Keratinocyte (primary cell): ENCODE data around the gene F7. TPM values are rescaled to one million over a fixed set of nuclear protein-coding genes. Genes with fewer than 3 reads are reported as not detected.

Experiments used
- DNase-seq: peaks from one replicate; pipeline ENCODE4 v3.0.0-alpha.2; 2011; ENCODE audit warnings: low read depth, missing footprints, low spot score
- FAIRE-seq: peaks from 2 replicates; lab custom pipeline; 2011; peaks lifted over from hg19 to GRCh38; lab: Jason Lieb, UNC
- H2AFZ ChIP-seq: 2 replicates; pipeline ENCODE4 v1.6.0; 2012; ENCODE audit warnings: low read length, control low read depth, inconsistent platforms; ENCODE audit not compliant: control insufficient read depth
- H3K27ac ChIP-seq: 2 replicates; pipeline ENCODE4 v1.5.1; 2011; ENCODE audit warnings: low read length; ENCODE audit not compliant: control insufficient read depth, insufficient read depth
- H3K27me3 ChIP-seq: 3 replicates; pipeline ENCODE4 v1.6.0; 2011; ENCODE audit warnings: low read length; ENCODE audit not compliant: control insufficient read depth, insufficient read depth; ENCODE audit errors: extremely low read depth
- H3K36me3 ChIP-seq, 2 experiments: 2 replicates in 1 of 2; 3 replicates in 1 of 2; pipeline ENCODE4 v1.5.1; 2011; ENCODE audit warnings: low read length in 2 of 2, mild to moderate bottlenecking in 1 of 2; ENCODE audit not compliant: control insufficient read depth in 2 of 2, insufficient read depth in 2 of 2; ENCODE audit errors: extremely low read depth in 1 of 2
- H3K4me1 ChIP-seq: 3 replicates; pipeline ENCODE4 v1.5.1; 2011; ENCODE audit warnings: low read length; ENCODE audit not compliant: control insufficient read depth, insufficient read depth; ENCODE audit errors: extremely low read depth
- H3K4me2 ChIP-seq: 3 replicates; pipeline ENCODE4 v1.6.0; 2011; ENCODE audit warnings: low read depth, low read length; ENCODE audit not compliant: control insufficient read depth, insufficient read depth; ENCODE audit errors: extremely low read depth
- H3K4me3 ChIP-seq, 3 experiments: fragments of 200-600 bp in 1 of 3; sonication (generic) in 1 of 3; 2 replicates in 2 of 3; 3 replicates in 1 of 3; pipeline ENCODE4 v1.5.1; 2011 to 2016; ENCODE audit warnings: low read length in 3 of 3, mild to moderate bottlenecking in 3 of 3, control low read depth in 2 of 3, inconsistent platforms in 1 of 3, low read depth in 1 of 3, mixed read lengths in 1 of 3, mixed run types in 1 of 3, moderate library complexity in 1 of 3; ENCODE audit not compliant: control insufficient read depth in 2 of 3, insufficient read depth in 2 of 3; ENCODE audit errors: extremely low read depth in 1 of 3
- H3K79me2 ChIP-seq: 2 replicates; pipeline ENCODE4 v1.6.0; 2012; ENCODE audit warnings: low read length; ENCODE audit not compliant: control insufficient read depth, insufficient read depth
- H3K9ac ChIP-seq: 3 replicates; pipeline ENCODE4 v1.6.0; 2011; ENCODE audit warnings: low read length; ENCODE audit not compliant: control insufficient read depth, insufficient read depth; ENCODE audit errors: extremely low read depth
- H3K9me1 ChIP-seq: 3 replicates; pipeline ENCODE4 v1.6.0; 2011; ENCODE audit warnings: low read length; ENCODE audit not compliant: control insufficient read depth, insufficient read depth; ENCODE audit errors: extremely low read depth
- H3K9me3 ChIP-seq: 2 replicates; pipeline ENCODE4 v1.5.1; 2012; ENCODE audit warnings: low read depth, low read length; ENCODE audit not compliant: control insufficient read depth
- H4K20me1 ChIP-seq: 3 replicates; pipeline ENCODE4 v1.6.0; 2011; ENCODE audit warnings: low read length; ENCODE audit not compliant: control insufficient read depth, insufficient read depth; ENCODE audit errors: extremely low read depth
- EZH2 ChIP-seq: IDR thresholded peaks from one replicate; pipeline ENCODE4 v1.6.1; 2012; ENCODE audit warnings: inconsistent platforms, mild to moderate bottlenecking, low read length, moderate library complexity
- dilution Hi-C: fragments of 300-500 bp; cut with MboI; formaldehyde crosslinking; loops from one replicate; pipeline ENCODE4 v1.7.0; 2020; ENCODE audit warnings: low sequenced_read_pairs; ENCODE audit not compliant: extremely low pct_ligation_motif_present
- polyA plus RNA-seq, 5 experiments: library from polyadenylated mRNA; depleted of rRNA in 3 of 5; stranded (reverse) in 3 of 5; stranded (forward) in 1 of 5; unstranded in 1 of 5; fragments of >200 nt; gene quantifications; 1 replicate in 1 of 5; 2 replicates in 3 of 5; 3 replicates in 1 of 5; pipeline versions ENCODE4 v1.2.1 to v1.2.3, GENCODE V29; 2011 to 2012; ENCODE audit warnings: missing spikeins in 2 of 5, low read depth in 1 of 5, low replicate concordance in 1 of 5
- TF ChIP-seq, protein P1 (sequence below), 3 experiments: IDR thresholded peaks in 1 of 3; conservative IDR thresholded peaks in 1 of 3; optimal IDR thresholded peaks in 1 of 3; 2 replicates in 2 of 3; 3 replicates in 1 of 3; pipeline versions ENCODE3 to v1.5.1; 2011; ENCODE audit warnings: low read length in 3 of 3, mild to moderate bottlenecking in 3 of 3, moderate library complexity in 2 of 3, control low read depth in 1 of 3, inconsistent platforms in 1 of 3; ENCODE audit not compliant: insufficient read depth in 2 of 3; ENCODE audit errors: extremely low read depth in 1 of 3

The F7 gene
- polyA plus RNA-seq, 1 donor (not counting 4 experiments of a cell fraction or from before 2014, with no cell fraction given) = not detected

DNA sequence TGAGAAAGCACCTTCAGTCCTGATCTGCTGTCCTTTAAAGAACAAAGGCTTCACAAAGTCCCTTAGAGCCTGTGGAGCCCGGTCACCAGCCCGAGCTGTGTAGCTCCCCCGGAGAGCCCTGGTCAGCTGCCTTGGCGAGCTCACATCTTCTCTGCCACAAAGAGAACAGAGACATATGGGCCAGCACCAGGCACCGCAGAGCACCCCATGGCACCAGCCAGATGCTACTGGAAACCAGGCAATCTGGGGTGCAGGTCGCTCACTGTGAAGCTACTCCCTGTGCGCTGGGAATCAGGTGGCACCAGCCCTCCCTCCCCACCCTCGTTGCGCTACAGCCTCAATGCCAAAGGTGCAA is 44.3 kb upstream of the F7 start:
- no peaks in the 10 kb centered on the region for H3K36me3 ChIP-seq
- H3K9ac ChIP-seq = no peak overlapping the region
- no peak overlapping the region for H3K4me3 ChIP-seq
- no peaks in the 10 kb centered on the region for H3K27me3 ChIP-seq
- H3K9me3 ChIP-seq = peaks cover 7% of the 10 kb centered on the region
- H2AFZ ChIP-seq = no peak overlapping the region
- no peak overlapping the region for H3K27ac ChIP-seq
- no peak overlapping the region for H3K4me2 ChIP-seq
- DNase-seq (no peak), FAIRE-seq (no peak)
- H3K4me1 ChIP-seq = no peaks in the 10 kb centered on the region
- dilution Hi-C loops = no loop called here
- no peaks in the 10 kb centered on the region for H3K79me2 ChIP-seq
- TF ChIP-seq EZH2 = no peak
- TF ChIP-seq, protein P1, sequence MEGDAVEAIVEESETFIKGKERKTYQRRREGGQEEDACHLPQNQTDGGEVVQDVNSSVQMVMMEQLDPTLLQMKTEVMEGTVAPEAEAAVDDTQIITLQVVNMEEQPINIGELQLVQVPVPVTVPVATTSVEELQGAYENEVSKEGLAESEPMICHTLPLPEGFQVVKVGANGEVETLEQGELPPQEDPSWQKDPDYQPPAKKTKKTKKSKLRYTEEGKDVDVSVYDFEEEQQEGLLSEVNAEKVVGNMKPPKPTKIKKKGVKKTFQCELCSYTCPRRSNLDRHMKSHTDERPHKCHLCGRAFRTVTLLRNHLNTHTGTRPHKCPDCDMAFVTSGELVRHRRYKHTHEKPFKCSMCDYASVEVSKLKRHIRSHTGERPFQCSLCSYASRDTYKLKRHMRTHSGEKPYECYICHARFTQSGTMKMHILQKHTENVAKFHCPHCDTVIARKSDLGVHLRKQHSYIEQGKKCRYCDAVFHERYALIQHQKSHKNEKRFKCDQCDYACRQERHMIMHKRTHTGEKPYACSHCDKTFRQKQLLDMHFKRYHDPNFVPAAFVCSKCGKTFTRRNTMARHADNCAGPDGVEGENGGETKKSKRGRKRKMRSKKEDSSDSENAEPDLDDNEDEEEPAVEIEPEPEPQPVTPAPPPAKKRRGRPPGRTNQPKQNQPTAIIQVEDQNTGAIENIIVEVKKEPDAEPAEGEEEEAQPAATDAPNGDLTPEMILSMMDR (optimal IDR thresholded peaks at IDR 0.05 in 1 of 3, IDR thresholded peaks at IDR 0.05 in 1 of 3, conservative IDR thresholded peaks at IDR 0.05 in 1 of 3; ENCODE audit: extremely low read depth in 1 of 3, insufficient read depth in 2 of 3, low read length in 3 of 3) = no peak
- no peaks in the 10 kb centered on the region for H3K9me1 ChIP-seq
- no peaks in the 10 kb centered on the region for H4K20me1 ChIP-seq

DNA sequence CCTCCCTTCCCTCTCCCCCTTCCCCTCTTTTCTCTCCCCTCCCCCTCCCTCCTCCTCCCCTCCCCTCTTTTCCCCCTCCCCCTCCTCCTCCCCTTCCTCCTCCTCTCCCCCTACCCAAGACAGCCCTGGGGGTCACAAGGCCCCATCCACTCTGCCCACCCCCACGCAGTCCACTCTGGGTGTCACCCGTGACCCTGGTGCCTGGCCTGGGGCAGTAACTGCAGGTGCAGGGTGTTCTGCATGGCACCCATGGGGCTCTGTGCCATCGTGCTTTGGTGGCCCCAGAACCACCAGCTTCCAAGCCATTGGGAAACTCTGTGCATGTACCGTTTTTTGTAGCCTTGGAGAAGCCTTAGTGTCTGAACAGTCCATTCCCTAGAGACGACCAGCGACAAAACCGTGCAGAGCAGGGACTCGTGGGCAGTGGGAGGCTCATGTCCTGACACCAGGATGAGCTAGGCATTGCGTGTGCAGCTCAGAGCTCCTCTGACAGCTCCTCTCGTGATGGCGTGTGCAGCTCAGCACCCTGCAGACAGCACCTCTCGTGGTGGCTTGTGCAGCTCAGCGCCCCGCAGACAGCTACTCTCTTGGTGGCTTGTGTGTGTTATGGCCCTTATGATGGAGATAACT is 43.7 kb upstream of the F7 start:
- no peaks in the 10 kb centered on the region for H3K79me2 ChIP-seq
- H3K9me1 ChIP-seq = no peaks in the 10 kb centered on the region
- no peaks in the 10 kb centered on the region for H4K20me1 ChIP-seq
- H3K36me3 ChIP-seq = no peaks in the 10 kb centered on the region
- no peaks in the 10 kb centered on the region for H3K27me3 ChIP-seq
- FAIRE-seq (no peak), DNase-seq (no peak)
- peaks cover 7% of the 10 kb centered on the region for H3K9me3 ChIP-seq
- H3K4me1 ChIP-seq = no peaks in the 10 kb centered on the region
- dilution Hi-C loops = no loop called here
- H3K9ac ChIP-seq = no peak overlapping the region
- H3K4me3 ChIP-seq = no peak overlapping the region
- no peak overlapping the region for H3K4me2 ChIP-seq
- TF ChIP-seq, protein P1 (optimal IDR thresholded peaks at IDR 0.05 in 1 of 3, IDR thresholded peaks at IDR 0.05 in 1 of 3, conservative IDR thresholded peaks at IDR 0.05 in 1 of 3; ENCODE audit: extremely low read depth in 1 of 3, insufficient read depth in 2 of 3, low read length in 3 of 3) = no peak
- no peak for TF ChIP-seq EZH2
- no peak overlapping the region for H3K27ac ChIP-seq
- no peak overlapping the region for H2AFZ ChIP-seq
